CD4-positive, alpha-beta T cell treated with Interferon alpha-2 for 1 hour (primary cell): ENCODE measurements around the gene MICAL3.
A peak's percentile ranks its signal among the peaks of the same experiment; 100 is the strongest.
"Not testable (repeated sequence)": the region's sequence is repeated elsewhere in the genome, so short reads cannot be mapped to it uniquely, and the experiment has no call there.

Experiments
- DNase-seq, 2 donors: peaks; one replicate each; pipeline ENCODE4 v3.0.0-alpha.2; 2020 to 2022

Gene MICAL3

GRCh38 chr22:18028817-18029527, 4.6 kb upstream of the MICAL3 start:
- no peak for DNase-seq

GRCh38 chr22:18025898-18026297, 1.5 kb upstream of the MICAL3 start:
- DNase-seq, result not testable (repeated sequence)

GRCh38 chr22:18024956-18025720, 777 bp upstream of the MICAL3 start:
- no peak for DNase-seq

GRCh38 chr22:18023509-18024275, 669 bp downstream of the MICAL3 start:
- peak in 1 of 2 donors; percentile 10 for DNase-seq

GRCh38 chr22:18022876-18023275, 1.5 kb downstream of the MICAL3 start:
- no peak for DNase-seq

GRCh38 chr22:18021431-18021830, 2.9 kb downstream of the MICAL3 start:
- DNase-seq, result no peak

GRCh38 chr22:18020743-18021142, 3.6 kb downstream of the MICAL3 start:
- DNase-seq, result not testable (repeated sequence)

- no peak for DNase-seq
These were observed 10.4 kb downstream of the MICAL3 start for GRCh38 chr22:18013947-18014346.

- no peak for DNase-seq
These were observed 10.9 kb downstream of the MICAL3 start for GRCh38 chr22:18013436-18013835.

- no peak for DNase-seq
These were observed 11.8 kb downstream of the MICAL3 start for GRCh38 chr22:18012531-18012930.

- DNase-seq, result no peak
These were observed 14.1 kb downstream of the MICAL3 start for GRCh38 chr22:18010266-18010665.

- DNase-seq, result no peak
These were observed 16.2 kb downstream of the MICAL3 start for GRCh38 chr22:18008136-18008535.

- no peak for DNase-seq
These were observed 19.0 kb downstream of the MICAL3 start for GRCh38 chr22:18005201-18005926.

GRCh38 chr22:18001894-18002315, 22.5 kb downstream of the MICAL3 start:
- DNase-seq, result not testable (repeated sequence)

- DNase-seq, result peak; percentile 80 to 83
These were observed 23.1 kb downstream of the MICAL3 start for GRCh38 chr22:18001040-18001893.

- peak; percentile 19 to 59 for DNase-seq
These were observed 23.8 kb downstream of the MICAL3 start for GRCh38 chr22:18000441-18001039.

- peak in 1 of 2 donors; percentile 20 for DNase-seq
These were observed 24.5 kb downstream of the MICAL3 start for GRCh38 chr22:17999851-18000250.

- DNase-seq, result no peak
These were observed 25.4 kb downstream of the MICAL3 start for GRCh38 chr22:17998913-17999312.

GRCh38 chr22:17997456-17997855, 26.9 kb downstream of the MICAL3 start:
- DNase-seq, result no peak

GRCh38 chr22:17995256-17995655, 29.1 kb downstream of the MICAL3 start:
- not testable (repeated sequence) for DNase-seq

GRCh38 chr22:17994424-17995108, 29.8 kb downstream of the MICAL3 start:
- DNase-seq, result peak in 1 of 2 donors; percentile 20
